ENCODE data around the gene COL1A2.

COL1A2 gene

DNA sequence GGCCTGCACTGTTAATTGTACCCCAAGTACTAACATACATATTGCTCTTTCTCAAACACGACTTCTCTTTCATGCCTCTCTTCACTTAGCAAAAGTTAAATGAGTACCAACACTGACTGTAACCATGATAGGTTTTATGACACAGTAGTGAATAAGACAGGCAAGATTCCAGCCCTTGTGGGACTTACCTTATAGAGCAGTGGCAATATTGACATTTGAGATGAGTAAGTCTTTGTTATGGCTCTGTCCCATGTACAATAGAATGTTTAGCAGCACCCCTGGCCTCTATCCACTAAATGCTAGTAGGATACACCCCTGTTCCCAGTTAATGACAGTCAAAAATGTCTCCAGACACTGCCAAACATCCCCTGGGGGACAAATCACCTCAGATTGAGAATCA lies 11.9 kb upstream of the COL1A2 start:
- H3K27me3 ChIP-seq (ENCODE audit: insufficient read depth, poor library complexity, severe bottlenecking): no peaks in the 10 kb centered on the region
- ATAC-seq (ENCODE audit: low read depth) (peak; percentile 86), DNase-seq (ENCODE audit: low spot score) (no peak)
- no peaks in the 10 kb centered on the region for H3K9me3 ChIP-seq (ENCODE audit: severe bottlenecking)
- H3K4me1 ChIP-seq (ENCODE audit: insufficient read depth, poor library complexity, severe bottlenecking): peaks cover 9% of the 10 kb centered on the region
- H3K27ac ChIP-seq (ENCODE audit: poor library complexity, severe bottlenecking): no peak overlapping the region
- TF ChIP-seq, protein P1, sequence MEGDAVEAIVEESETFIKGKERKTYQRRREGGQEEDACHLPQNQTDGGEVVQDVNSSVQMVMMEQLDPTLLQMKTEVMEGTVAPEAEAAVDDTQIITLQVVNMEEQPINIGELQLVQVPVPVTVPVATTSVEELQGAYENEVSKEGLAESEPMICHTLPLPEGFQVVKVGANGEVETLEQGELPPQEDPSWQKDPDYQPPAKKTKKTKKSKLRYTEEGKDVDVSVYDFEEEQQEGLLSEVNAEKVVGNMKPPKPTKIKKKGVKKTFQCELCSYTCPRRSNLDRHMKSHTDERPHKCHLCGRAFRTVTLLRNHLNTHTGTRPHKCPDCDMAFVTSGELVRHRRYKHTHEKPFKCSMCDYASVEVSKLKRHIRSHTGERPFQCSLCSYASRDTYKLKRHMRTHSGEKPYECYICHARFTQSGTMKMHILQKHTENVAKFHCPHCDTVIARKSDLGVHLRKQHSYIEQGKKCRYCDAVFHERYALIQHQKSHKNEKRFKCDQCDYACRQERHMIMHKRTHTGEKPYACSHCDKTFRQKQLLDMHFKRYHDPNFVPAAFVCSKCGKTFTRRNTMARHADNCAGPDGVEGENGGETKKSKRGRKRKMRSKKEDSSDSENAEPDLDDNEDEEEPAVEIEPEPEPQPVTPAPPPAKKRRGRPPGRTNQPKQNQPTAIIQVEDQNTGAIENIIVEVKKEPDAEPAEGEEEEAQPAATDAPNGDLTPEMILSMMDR (IDR thresholded peaks at IDR 0.05; ENCODE audit: poor library complexity, severe bottlenecking): no peak
- no peak overlapping the region for H3K4me3 ChIP-seq (ENCODE audit: severe bottlenecking)
- H3K36me3 ChIP-seq (ENCODE audit: low read depth): no peaks in the 10 kb centered on the region

DNA sequence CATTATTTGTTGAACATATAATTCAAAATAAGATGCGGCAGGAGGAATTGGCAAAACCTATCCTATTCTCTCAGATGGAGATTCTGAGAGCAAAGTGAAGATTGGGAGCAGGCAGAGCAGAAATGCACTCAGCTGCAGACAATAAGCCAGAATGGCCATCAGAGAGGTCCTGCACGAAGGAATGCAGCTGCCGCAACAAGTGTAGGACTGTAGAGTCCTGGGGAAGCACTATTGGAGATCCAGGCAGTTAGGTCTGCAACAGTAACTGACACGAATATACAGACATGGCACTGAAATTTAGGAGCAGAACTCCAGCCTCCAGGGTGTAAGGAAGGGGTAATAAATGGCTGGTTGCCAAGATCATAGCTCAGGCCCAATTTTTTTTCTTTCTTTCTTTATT lies 10.4 kb upstream of the COL1A2 start:
- Histone ChIP-seq H3K9me3 (ENCODE audit: severe bottlenecking) (no peaks in the 10 kb centered on the region), H3K36me3 (ENCODE audit: low read depth) (no peaks in the 10 kb centered on the region), H3K27ac (ENCODE audit: poor library complexity, severe bottlenecking) (no peak overlapping the region), H3K4me1 (ENCODE audit: insufficient read depth, poor library complexity, severe bottlenecking) (peaks cover 9% of the 10 kb centered on the region), H3K4me3 (ENCODE audit: severe bottlenecking) (no peak overlapping the region), H3K27me3 (ENCODE audit: insufficient read depth, poor library complexity, severe bottlenecking) (no peaks in the 10 kb centered on the region)
- DNase-seq (ENCODE audit: low spot score): no peak
- TF ChIP-seq, protein P1 (IDR thresholded peaks at IDR 0.05; ENCODE audit: poor library complexity, severe bottlenecking): no peak
- no peak for ATAC-seq (ENCODE audit: low read depth)

DNA sequence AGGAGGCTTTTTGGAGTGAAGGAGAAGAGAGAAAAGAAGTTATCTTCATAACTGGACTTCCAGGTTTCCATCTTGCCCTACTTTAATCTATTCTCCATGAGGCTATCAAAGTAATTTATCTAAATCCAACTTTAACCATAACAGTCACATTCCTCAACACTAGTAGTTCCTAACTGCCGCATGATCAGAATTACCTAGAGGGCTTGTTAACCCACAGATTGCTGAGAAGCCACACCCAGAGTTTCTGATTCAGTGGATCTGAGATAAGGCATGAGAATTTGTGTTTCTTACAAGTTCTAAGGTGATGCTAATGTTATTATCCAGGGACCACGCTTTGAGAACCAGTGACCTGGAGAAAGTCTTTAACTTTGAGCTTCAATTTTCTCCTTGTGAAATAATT lies 8.3 kb upstream of the COL1A2 start:
- ATAC-seq (ENCODE audit: low read depth) (no peak), DNase-seq (ENCODE audit: low spot score) (no peak)

GRCh38 chr7:94388540-94388939 lies 6.2 kb upstream of the COL1A2 start:
- Histone ChIP-seq H3K9me3 (ENCODE audit: severe bottlenecking) (no peaks in the 10 kb centered on the region), H3K4me1 (ENCODE audit: insufficient read depth, poor library complexity, severe bottlenecking) (no peaks in the 10 kb centered on the region), H3K27me3 (ENCODE audit: insufficient read depth, poor library complexity, severe bottlenecking) (no peaks in the 10 kb centered on the region), H3K4me3 (ENCODE audit: severe bottlenecking) (no peak overlapping the region), H3K36me3 (ENCODE audit: low read depth) (no peaks in the 10 kb centered on the region), H3K27ac (ENCODE audit: poor library complexity, severe bottlenecking) (no peak overlapping the region)
- TF ChIP-seq, protein P1 (IDR thresholded peaks at IDR 0.05; ENCODE audit: poor library complexity, severe bottlenecking): no peak
- DNase-seq (ENCODE audit: low spot score): no peak
- no peak for ATAC-seq (ENCODE audit: low read depth)

More for the DNA sequence above, 8.3 kb upstream of the COL1A2 start:
- TF ChIP-seq, protein P1 (IDR thresholded peaks at IDR 0.05; ENCODE audit: poor library complexity, severe bottlenecking): no peak
- Histone ChIP-seq H3K9me3 (ENCODE audit: severe bottlenecking) (no peaks in the 10 kb centered on the region), H3K27me3 (ENCODE audit: insufficient read depth, poor library complexity, severe bottlenecking) (no peaks in the 10 kb centered on the region), H3K36me3 (ENCODE audit: low read depth) (no peaks in the 10 kb centered on the region), H3K4me3 (ENCODE audit: severe bottlenecking) (no peak overlapping the region), H3K27ac (ENCODE audit: poor library complexity, severe bottlenecking) (no peak overlapping the region), H3K4me1 (ENCODE audit: insufficient read depth, poor library complexity, severe bottlenecking) (peaks cover 9% of the 10 kb centered on the region)

- H3K4me1 ChIP-seq (ENCODE audit: insufficient read depth, poor library complexity, severe bottlenecking): no peaks in the 10 kb centered on the region
- no peak overlapping the region for H3K27ac ChIP-seq (ENCODE audit: poor library complexity, severe bottlenecking)
- TF ChIP-seq, protein P1 (IDR thresholded peaks at IDR 0.05; ENCODE audit: poor library complexity, severe bottlenecking): no peak
- DNase-seq (ENCODE audit: low spot score): no peak
- no peaks in the 10 kb centered on the region for H3K27me3 ChIP-seq (ENCODE audit: insufficient read depth, poor library complexity, severe bottlenecking)
- H3K9me3 ChIP-seq (ENCODE audit: severe bottlenecking): no peaks in the 10 kb centered on the region
- H3K36me3 ChIP-seq (ENCODE audit: low read depth): no peaks in the 10 kb centered on the region
- no peak overlapping the region for H3K4me3 ChIP-seq (ENCODE audit: severe bottlenecking)
- ATAC-seq (ENCODE audit: low read depth): no peak
These were observed 5.3 kb upstream of the COL1A2 start for GRCh38 chr7:94389381-94389780.
